Stimulated activated CD4-positive, alpha-beta T cell treated with anti-CD3 and anti-CD28 coated beads, Interleukin-12 subunit alpha, Interleukin-12 subunit beta, amount 100 ng/mL, for 24 hours (primary cell): ENCODE measurements around the gene PPDPF.
A peak's percentile ranks its signal among the peaks of the same experiment; 100 is the strongest.
"Not testable (repeated sequence)": the region's sequence is repeated elsewhere in the genome, so short reads cannot be mapped to it uniquely, and the experiment has no call there.

Experiments
- DNase-seq, 2 experiments: peaks; one replicate each; pipeline ENCODE4 v3.0.0-alpha.2; 2020; ENCODE audit warnings: low read depth in 2 of 2

Gene PPDPF

DNA sequence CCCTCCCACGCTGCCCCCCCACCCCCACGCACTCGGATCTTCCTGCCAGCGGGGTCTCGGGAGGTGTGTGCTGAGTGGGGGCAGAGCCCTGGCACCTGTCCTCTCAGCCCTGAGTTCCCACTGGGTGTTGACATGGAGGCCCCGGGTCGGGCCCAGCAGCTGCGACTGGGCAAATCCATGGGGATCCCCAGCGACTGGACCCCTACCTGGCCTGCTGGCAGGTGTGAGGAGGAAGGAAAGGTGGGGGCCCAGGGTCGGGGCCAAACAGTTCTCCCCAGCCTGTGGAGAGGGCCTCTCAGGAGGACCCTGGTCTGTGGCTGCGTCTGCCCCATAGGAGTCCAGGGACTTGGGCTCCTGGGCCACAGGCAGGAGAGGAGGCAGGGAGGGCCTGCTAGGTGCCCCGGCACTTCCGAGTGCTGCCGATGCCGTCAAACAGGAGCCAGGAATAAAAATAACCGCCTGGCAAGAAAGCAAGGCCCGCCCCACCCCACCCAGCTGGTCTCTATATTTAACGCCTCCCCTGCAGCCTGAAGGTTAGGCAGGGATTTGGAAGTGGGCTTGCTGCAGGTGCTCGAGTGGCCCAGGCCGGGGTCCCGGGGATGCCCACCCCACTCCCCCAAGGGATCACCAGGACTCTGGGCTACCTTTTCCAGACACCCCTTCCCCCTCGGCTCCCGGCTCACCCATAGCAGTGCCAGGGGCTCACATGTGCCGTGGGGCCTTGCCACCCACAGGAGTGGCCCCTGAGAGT lies 20.2 kb upstream of the PPDPF start:
- DNase-seq: no peak

- no peak for DNase-seq
These were observed 19.4 kb upstream of the PPDPF start for GRCh38 chr20:63500902-63501817.

- no peak for DNase-seq
These were observed 18.5 kb upstream of the PPDPF start for GRCh38 chr20:63501818-63502670.

- no peak for DNase-seq
These were observed 17.8 kb upstream of the PPDPF start for GRCh38 chr20:63502671-63503172.

GRCh38 chr20:63503524-63503923 lies 17.0 kb upstream of the PPDPF start:
- no peak for DNase-seq

DNA sequence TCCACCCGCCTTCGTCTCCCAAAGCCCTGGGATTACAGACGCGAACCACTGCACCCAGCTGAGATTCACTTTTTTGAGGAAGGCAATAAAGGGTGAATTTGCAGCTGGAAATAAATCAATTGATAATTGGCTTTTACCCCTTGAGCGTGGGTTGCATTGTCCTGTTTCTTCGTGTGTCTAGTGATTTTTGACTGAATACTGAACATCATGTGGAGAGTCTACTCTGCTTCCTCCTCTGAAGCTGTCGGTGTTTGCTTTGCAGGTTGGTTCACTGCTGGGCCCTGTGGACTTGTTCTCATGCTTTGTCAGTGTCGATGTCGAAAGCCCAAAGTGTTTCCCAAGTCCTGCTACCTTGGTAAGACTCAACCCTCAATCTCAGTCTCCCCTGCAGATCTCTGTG lies 15.9 kb upstream of the PPDPF start:
- DNase-seq: no peak

- DNase-seq: no peak
These were observed 15.3 kb upstream of the PPDPF start for GRCh38 chr20:63505281-63505680.

DNA sequence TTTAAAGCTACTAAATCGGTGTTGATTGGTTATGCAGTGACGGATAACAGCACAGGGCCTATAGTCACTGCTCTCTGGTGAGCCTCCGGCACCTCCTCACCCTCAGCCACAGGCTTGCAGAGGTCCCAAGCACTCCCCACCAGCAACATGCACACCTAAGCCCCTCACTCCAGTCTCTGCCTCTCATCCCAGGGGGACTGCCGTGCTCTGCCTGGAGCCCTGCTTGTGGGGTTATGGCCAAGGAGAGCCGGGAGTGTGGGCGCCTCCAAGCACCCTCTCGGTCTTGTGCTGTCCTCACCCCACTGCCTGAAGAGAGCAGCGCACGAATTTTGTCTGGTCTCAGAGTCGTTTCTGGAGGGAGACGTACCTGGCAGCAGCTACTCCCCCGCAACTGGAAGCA lies 14.8 kb upstream of the PPDPF start:
- DNase-seq: no peak

DNA sequence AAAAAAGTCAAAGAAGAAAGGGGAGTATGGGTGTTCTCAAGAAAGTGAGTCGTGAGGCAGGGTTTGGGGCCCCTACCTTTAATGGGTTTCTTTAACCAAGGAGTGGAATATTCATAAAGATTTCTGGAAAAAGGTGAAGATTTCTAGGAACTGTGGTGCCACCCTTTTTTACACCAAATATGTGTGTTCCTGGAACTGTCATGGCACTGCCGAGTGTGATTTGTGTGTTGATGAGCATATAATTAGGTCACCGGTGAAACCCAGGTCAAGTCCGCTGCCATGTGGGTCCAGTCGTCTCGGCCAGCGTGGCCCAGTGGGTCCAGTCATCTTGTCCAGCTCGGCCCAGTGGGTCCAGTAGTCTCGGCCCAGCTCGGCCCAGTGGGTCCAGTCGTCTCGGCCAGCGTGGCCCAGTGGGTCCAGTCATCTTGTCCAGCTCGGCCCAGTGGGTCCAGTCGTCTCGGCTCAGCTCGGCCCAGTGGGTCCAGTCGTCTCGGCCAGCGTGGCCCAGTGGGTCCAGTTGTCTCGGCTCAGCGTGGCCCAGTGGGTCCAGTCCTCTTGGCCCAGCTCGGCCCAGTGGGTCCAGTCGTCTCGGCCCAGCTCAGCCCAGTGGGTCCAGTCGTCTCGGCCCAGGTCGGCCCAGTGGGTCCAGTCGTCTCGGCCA lies 13.4 kb upstream of the PPDPF start:
- no peak for DNase-seq

DNA sequence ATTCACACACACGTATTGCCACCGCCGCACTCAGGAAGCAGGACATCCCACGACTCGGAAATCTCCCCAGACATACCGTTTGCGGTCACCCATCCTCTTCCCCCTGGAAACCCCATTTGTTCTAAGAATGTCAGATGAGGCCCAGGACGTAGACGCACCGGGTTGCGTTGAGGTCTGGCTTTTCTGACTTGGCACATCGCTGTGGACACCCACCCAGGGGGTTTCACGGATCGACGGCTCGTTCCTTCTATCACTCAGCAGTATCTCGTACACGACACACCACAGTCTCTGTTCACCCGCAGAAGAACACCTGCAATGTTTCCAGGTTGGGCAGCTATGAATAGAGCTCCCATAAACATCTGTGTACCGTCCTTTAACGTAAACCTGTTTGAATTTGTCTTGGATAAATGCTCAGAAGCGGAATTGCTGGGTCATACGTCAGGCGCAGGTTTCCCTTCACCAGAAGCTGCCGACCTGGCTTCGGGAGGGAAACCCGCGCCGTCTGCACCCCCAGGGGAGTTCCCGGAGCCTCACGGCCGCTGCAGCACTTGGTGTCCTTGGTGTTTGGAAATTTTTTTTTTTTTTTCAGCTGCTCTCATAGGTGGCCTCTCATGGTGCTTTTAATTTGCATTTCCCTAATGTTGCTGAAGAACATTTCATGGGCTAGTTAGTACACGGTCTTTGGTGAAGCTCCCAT lies 12.3 kb upstream of the PPDPF start:
- no peak for DNase-seq

GRCh38 chr20:63509088-63509564 lies 11.4 kb upstream of the PPDPF start:
- DNase-seq: no peak

- no peak for DNase-seq
These were observed 7.4 kb upstream of the PPDPF start for GRCh38 chr20:63513207-63513606.

DNA sequence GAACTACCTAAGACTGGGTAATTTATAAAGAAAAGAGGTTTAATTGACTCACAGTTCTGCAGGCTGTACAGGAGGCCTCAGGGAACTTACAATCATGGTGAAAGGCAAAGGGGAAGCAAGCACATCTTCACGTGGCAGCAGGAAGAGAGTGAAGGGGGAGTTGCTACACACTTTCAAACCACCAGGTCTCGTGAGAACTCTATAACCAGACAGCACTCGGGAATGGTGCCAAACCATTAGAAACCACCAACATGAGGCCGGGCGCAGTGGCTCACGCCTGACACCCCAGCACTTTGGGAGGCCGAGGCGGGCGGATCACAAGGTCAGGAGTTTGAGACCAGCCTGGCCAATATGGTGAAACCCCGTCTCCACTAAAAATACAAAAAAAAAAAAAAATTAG lies 6.0 kb upstream of the PPDPF start:
- not testable (repeated sequence) for DNase-seq

- DNase-seq: no peak
These were observed 2.9 kb upstream of the PPDPF start for GRCh38 chr20:63517376-63518309.

GRCh38 chr20:63518351-63518861 lies 2.2 kb upstream of the PPDPF start:
- DNase-seq: no peak

GRCh38 chr20:63518946-63519667 lies 1.5 kb upstream of the PPDPF start:
- no peak for DNase-seq

DNA sequence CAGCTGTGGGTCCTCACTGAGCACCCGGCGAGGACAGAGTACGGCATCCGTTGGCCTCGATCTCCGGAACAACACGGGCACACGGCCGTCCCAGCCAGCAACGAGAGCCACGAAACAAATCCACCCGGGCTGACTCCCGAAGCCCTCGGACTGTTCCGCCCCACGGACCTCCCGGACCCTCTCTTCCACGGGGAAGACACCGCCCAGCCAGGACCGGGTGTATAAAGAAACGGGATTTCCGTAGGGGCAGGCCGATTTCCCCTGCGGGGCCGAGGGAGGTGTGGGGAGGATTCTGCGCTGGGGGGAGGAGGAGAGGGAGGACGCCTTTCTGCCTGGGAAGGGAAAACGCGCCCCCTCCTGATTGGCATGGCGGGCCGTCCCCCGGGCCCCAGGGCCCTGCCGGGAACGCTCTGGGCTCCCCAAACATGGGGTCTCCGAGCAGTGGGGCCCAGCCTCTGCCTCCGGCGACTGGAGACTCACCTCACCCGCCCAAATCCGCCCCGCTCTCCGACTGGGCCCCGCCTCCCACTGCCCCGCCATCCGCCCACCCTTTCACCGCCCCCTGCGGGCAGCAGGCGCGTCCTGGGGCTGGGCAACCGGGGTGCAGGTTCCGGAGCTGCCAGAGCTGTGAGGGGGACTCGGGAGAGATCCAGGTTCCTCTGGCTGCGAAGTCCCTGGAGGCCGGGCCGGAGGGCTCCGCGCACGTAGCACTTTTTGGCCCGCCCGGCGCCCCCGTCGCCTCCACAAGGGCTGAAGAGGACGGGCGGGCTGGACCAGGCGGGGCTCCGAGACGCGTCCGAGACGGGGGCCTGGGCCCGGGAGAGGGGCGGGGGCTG lies 679 bp upstream of the PPDPF start:
- peak; percentile 26 to 56 for DNase-seq
